Stimulated activated CD4-positive, alpha-beta T cell treated with anti-CD3 and anti-CD28 coated beads, TNF-alpha, amount 100 ng/mL, for 24 hours (primary cell): ENCODE data around the gene CCSER1.

ENCODE experiments used
- DNase-seq, 3 experiments: peaks; one replicate each; pipeline ENCODE4 v3.0.0-alpha.2; 2020; ENCODE audit warnings: low read depth in 3 of 3

Gene CCSER1

GRCh38 chr4:90127223-90127705, at the start of gene CCSER1:
CCSER1 (plus strand) TSS chr4:90127394.
- DNase-seq = peak in 2 of 3 experiments; percentile 13 to 38

GRCh38 chr4:90078440-90078839, 48.8 kb upstream of the CCSER1 start:
- no peak for DNase-seq

GRCh38 chr4:90080116-90080515, 47.1 kb upstream of the CCSER1 start:
- no peak for DNase-seq

- no peak for DNase-seq
Observed at GRCh38 chr4:90081432-90082144, 45.6 kb upstream of the CCSER1 start.

GRCh38 chr4:90082449-90082848, 44.7 kb upstream of the CCSER1 start:
- no peak for DNase-seq

- DNase-seq = no peak
Observed at GRCh38 chr4:90084277-90084966, 42.8 kb upstream of the CCSER1 start.

- DNase-seq = no peak
Observed at GRCh38 chr4:90084967-90085295, 42.3 kb upstream of the CCSER1 start.

- no peak for DNase-seq
Observed at GRCh38 chr4:90093526-90093925, 33.7 kb upstream of the CCSER1 start.

- DNase-seq = no peak
Observed at GRCh38 chr4:90095000-90095399, 32.2 kb upstream of the CCSER1 start.

- no peak for DNase-seq
Observed at GRCh38 chr4:90099812-90100211, 27.4 kb upstream of the CCSER1 start.

GRCh38 chr4:90103991-90104390, 23.2 kb upstream of the CCSER1 start:
- DNase-seq = no peak

- no peak for DNase-seq
Observed at GRCh38 chr4:90105274-90105673, 21.9 kb upstream of the CCSER1 start.

- DNase-seq = no peak
Observed at GRCh38 chr4:90112715-90113114, 14.5 kb upstream of the CCSER1 start.

- DNase-seq = no peak
Observed at GRCh38 chr4:90113881-90114457, 13.2 kb upstream of the CCSER1 start.

- no peak for DNase-seq
Observed at GRCh38 chr4:90118527-90119195, 8.5 kb upstream of the CCSER1 start.

GRCh38 chr4:90120037-90120436, 7.2 kb upstream of the CCSER1 start:
- no peak for DNase-seq

GRCh38 chr4:90120815-90121214, 6.4 kb upstream of the CCSER1 start:
- no peak for DNase-seq

GRCh38 chr4:90121676-90122354, 5.4 kb upstream of the CCSER1 start:
- no peak for DNase-seq

GRCh38 chr4:90122355-90122748, 4.8 kb upstream of the CCSER1 start:
- DNase-seq = no peak

- no peak for DNase-seq
Observed at GRCh38 chr4:90124276-90124675, 2.9 kb upstream of the CCSER1 start.

GRCh38 chr4:90126805-90127204, 389 bp upstream of the CCSER1 start:
- no peak for DNase-seq
